Common myeloid progenitor, CD34-positive (primary cell): Measurements from ENCODE around the gene CACNB2.

Experiments used
- CTCF ChIA-PET: fragments of 350-600 bp; sonication (Branson Sonifier 250); formaldehyde crosslinking; loops from one replicate; lab custom pipeline; 2021; ENCODE audit warnings: antibody characterized with exemption; lab: Charles Lee
- POLR2A ChIA-PET: fragments of 350-600 bp; sonication (Branson Sonifier 250); formaldehyde crosslinking; loops from one replicate; lab custom pipeline; 2021; ENCODE audit warnings: antibody characterized with exemption; lab: Charles Lee
- DNase-seq, 3 donors: peaks; one replicate each; pipeline versions ENCODE4 v3.0.0 to v3.0.0-alpha.2; 2013
- H3K27ac ChIP-seq, 2 experiments: 1 replicate in 1 of 2; 2 replicates in 1 of 2; pipeline ENCODE4 v1.7.0; 2013; ENCODE audit warnings: inconsistent platforms in 2 of 2, low read length in 2 of 2, mild to moderate bottlenecking in 2 of 2, low read depth in 1 of 2, moderate library complexity in 1 of 2; ENCODE audit not compliant: severe bottlenecking in 2 of 2, insufficient read depth in 1 of 2, poor library complexity in 1 of 2
- H3K27me3 ChIP-seq, 5 experiments: replicated peaks in 2 of 5; 1 replicate in 3 of 5; 2 replicates in 2 of 5; pipeline versions ENCODE4 v1.6.1 to v1.7.0; 2013; ENCODE audit warnings: low read length in 4 of 5, mild to moderate bottlenecking in 2 of 5, moderate library complexity in 2 of 5, inconsistent platforms in 1 of 5; ENCODE audit not compliant: insufficient read depth in 5 of 5, control insufficient read depth in 4 of 5
- H3K36me3 ChIP-seq, 4 experiments: 1 replicate in 2 of 4; 2 replicates in 2 of 4; pipeline versions ENCODE4 v1.6.1 to v1.7.0; 2013; ENCODE audit warnings: low read length in 3 of 4, control low read depth in 1 of 4, mild to moderate bottlenecking in 1 of 4; ENCODE audit not compliant: control insufficient read depth in 4 of 4, insufficient read depth in 4 of 4
- H3K4me1 ChIP-seq, 4 experiments: 1 replicate in 3 of 4; 2 replicates in 1 of 4; pipeline versions ENCODE4 v1.6.1 to v1.7.1; 2013; ENCODE audit warnings: low read length in 3 of 4, mild to moderate bottlenecking in 3 of 4, control low read depth in 1 of 4, inconsistent platforms in 1 of 4, moderate library complexity in 1 of 4; ENCODE audit not compliant: control insufficient read depth in 4 of 4, insufficient read depth in 4 of 4; ENCODE audit errors: control extremely low read depth in 1 of 4
- H3K4me3 ChIP-seq, 7 experiments: 1 replicate in 4 of 7; 2 replicates in 3 of 7; pipeline versions ENCODE4 v1.5.1 to v1.7.0; 2013; ENCODE audit warnings: mild to moderate bottlenecking in 7 of 7, low read length in 6 of 7, moderate library complexity in 6 of 7, inconsistent platforms in 2 of 7, low read depth in 2 of 7, control low read depth in 1 of 7; ENCODE audit not compliant: insufficient read depth in 4 of 7, control insufficient read depth in 1 of 7; ENCODE audit errors: extremely low read depth in 1 of 7
- H3K9me3 ChIP-seq, 5 experiments: 1 replicate in 4 of 5; 2 replicates in 1 of 5; pipeline versions ENCODE4 v1.6.1 to v1.7.1; 2013; ENCODE audit warnings: low read length in 4 of 5, mild to moderate bottlenecking in 2 of 5, inconsistent platforms in 1 of 5, low read depth in 1 of 5, moderate library complexity in 1 of 5; ENCODE audit not compliant: control insufficient read depth in 4 of 5, insufficient read depth in 2 of 5; ENCODE audit errors: control extremely low read depth in 1 of 5
- WGBS: methylation state at CpG from one replicate; pipeline ENCODE4 v1.1.5; 2013; ENCODE audit not compliant: insufficient coverage; 5-methylcytosine and 5-hydroxymethylcytosine counted together

The CACNB2 gene

GRCh38 chr10:18213271-18213670 lies 73.0 kb downstream of the CACNB2 start:
- Histone ChIP-seq H3K36me3 (no peaks in the 10 kb centered on the region), H3K27me3 (no peaks in the 10 kb centered on the region), H3K27ac (no peak overlapping the region), H3K4me3 (no peak overlapping the region), H3K4me1 (peaks cover 7 to 36% (median 10%) of the 10 kb centered on the region in 4 experiments), H3K9me3 (no peaks in the 10 kb centered on the region)
- CTCF ChIA-PET: interaction anchor here (0.9 to 1.8 kb wide), 5 partner anchors 8 to 368 kb away, joined by 3 to 8 read pairs (median 5); no protein-coding TSS in a partner anchor
- DNase-seq: no peak
- WGBS: 67% methylated on average over 3 of the region's 4 CpGs
- POLR2A ChIA-PET: no interaction called here

GRCh38 chr10:18214691-18215563 lies 74.7 kb downstream of the CACNB2 start:
- POLR2A ChIA-PET: no interaction called here
- 61% methylated on average over 5 of the region's 10 CpGs for WGBS
- peak; percentile 60 to 84 (median 80) for DNase-seq
- no peaks in the 10 kb centered on the region for H3K9me3 ChIP-seq
- H3K27ac ChIP-seq: no peak overlapping the region
- CTCF ChIA-PET: interaction anchor here (0.7 to 2.8 kb wide), 6 partner anchors 9 to 370 kb away, joined by 3 to 23 read pairs (median 6); no protein-coding TSS in a partner anchor
- H3K4me1 ChIP-seq: peaks cover 0 to 22% (median under 1%) of the 10 kb centered on the region in 4 experiments
- no peaks in the 10 kb centered on the region for H3K36me3 ChIP-seq
- no peaks in the 10 kb centered on the region for H3K27me3 ChIP-seq
- H3K4me3 ChIP-seq: no peak overlapping the region

GRCh38 chr10:18216482-18216881 lies 76.3 kb downstream of the CACNB2 start:
- WGBS: no CpG with 5 or more reads among the region's 2 CpGs
- POLR2A ChIA-PET: interaction anchor here (0.6 kb wide), 1 partner anchor 231 kb away, joined by 4 read pairs; no protein-coding TSS in a partner anchor
- CTCF ChIA-PET: interaction anchor here (0.6 to 2.8 kb wide), 30 partner anchors 9 to 619 kb away, joined by 3 to 23 read pairs (median 3); no protein-coding TSS in a partner anchor

GRCh38 chr10:18217577-18217976 lies 77.4 kb downstream of the CACNB2 start:
- ChIA-PET CTCF (interaction anchor here (1.0 to 2.8 kb wide), 7 partner anchors 16 to 620 kb away, joined by 3 to 23 read pairs (median 4); no protein-coding TSS in a partner anchor), POLR2A (no interaction called here)
- no peaks in the 10 kb centered on the region for H3K36me3 ChIP-seq
- 90% methylated on average over 2 of the region's 2 CpGs for WGBS
- no peak overlapping the region for H3K4me3 ChIP-seq
- DNase-seq: no peak
- peaks cover 0 to 10% (median under 1%) of the 10 kb centered on the region in 4 experiments for H3K4me1 ChIP-seq
- no peak overlapping the region for H3K27ac ChIP-seq
- H3K27me3 ChIP-seq: no peaks in the 10 kb centered on the region
- H3K9me3 ChIP-seq: no peaks in the 10 kb centered on the region

More at GRCh38 chr10:18216482-18216881, 76.3 kb downstream of the CACNB2 start:
- DNase-seq: peak; percentile 14 to 61 (median 46)
- Histone ChIP-seq H3K27me3 (no peaks in the 10 kb centered on the region), H3K27ac (no peak overlapping the region), H3K4me3 (no peak overlapping the region), H3K36me3 (no peaks in the 10 kb centered on the region), H3K4me1 (peaks cover 0 to 15% (median 0%) of the 10 kb centered on the region in 4 experiments), H3K9me3 (no peaks in the 10 kb centered on the region)

- no peaks in the 10 kb centered on the region for H3K36me3 ChIP-seq
- ChIA-PET POLR2A (no interaction called here), CTCF (interaction anchor here (0.9 to 2.2 kb wide), 5 partner anchors 9 to 371 kb away, joined by 3 to 6 read pairs (median 3); no protein-coding TSS in a partner anchor)
- H3K4me3 ChIP-seq: no peak overlapping the region
- H3K27ac ChIP-seq: no peak overlapping the region
- H3K9me3 ChIP-seq: no peaks in the 10 kb centered on the region
- no peaks in the 10 kb centered on the region for H3K27me3 ChIP-seq
- peaks cover 0 to 2% (median 0%) of the 10 kb centered on the region in 4 experiments for H3K4me1 ChIP-seq
- DNase-seq: no peak
- WGBS: no CpG with 5 or more reads among the region's 1 CpG
Measured at GRCh38 chr10:18219146-18219545, 78.9 kb downstream of the CACNB2 start.

GRCh38 chr10:18221123-18221522 lies 80.9 kb downstream of the CACNB2 start:
- Histone ChIP-seq H3K27me3 (no peaks in the 10 kb centered on the region), H3K4me3 (no peak overlapping the region), H3K9me3 (no peaks in the 10 kb centered on the region), H3K36me3 (no peaks in the 10 kb centered on the region), H3K4me1 (peaks cover 0 to 2% (median 0%) of the 10 kb centered on the region in 4 experiments), H3K27ac (no peak overlapping the region)
- ChIA-PET POLR2A (no interaction called here), CTCF (interaction anchor here (1.6 kb wide), 1 partner anchor 9 kb away, joined by 3 read pairs; no protein-coding TSS in a partner anchor)
- DNase-seq: no peak
- WGBS: 100% methylated on average over 1 of the region's 4 CpGs
